Left ventricle myocardium inferior (tissue), 1 donor: Measurements from ENCODE around the gene SLC6A7. TPM values are rescaled to one million over a fixed set of nuclear protein-coding genes. Genes with fewer than 3 reads are reported as not detected.

Experiments
- DNase-seq: peaks from one replicate; pipeline ENCODE4 v3.0.0-alpha.2; 2020
- H3K27ac ChIP-seq: fragments of 200-600 bp; replicated peaks from 2 replicates; pipeline ENCODE4 v1.8.0; 2021
- H3K27me3 ChIP-seq: fragments of 200-600 bp; 2 replicates; pipeline ENCODE4 v1.8.0; 2021; ENCODE audit warnings: low read depth
- H3K36me3 ChIP-seq: fragments of 200-600 bp; 2 replicates; pipeline ENCODE4 v1.8.0; 2021
- H3K4me1 ChIP-seq: fragments of 200-600 bp; 2 replicates; pipeline ENCODE4 v1.8.0; 2021
- H3K4me3 ChIP-seq: fragments of 200-600 bp; 2 replicates; pipeline ENCODE4 v1.8.0; 2021; ENCODE audit warnings: mild to moderate bottlenecking, moderate library complexity
- H3K9me3 ChIP-seq: fragments of 200-600 bp; replicated peaks from 2 replicates; pipeline ENCODE4 v1.8.0; 2021
- CTCF ChIP-seq: fragments of 200-600 bp; IDR thresholded peaks from 2 replicates; pipeline ENCODE4 v1.8.0; 2021; ENCODE audit warnings: antibody characterized with exemption, mild to moderate bottlenecking, borderline replicate concordance
- intact Hi-C: fragments of 100-400 bp; cut with micrococcal nuclease; formaldehyde crosslinking; loops from one replicate; pipeline ENCODE4 v1.11.0; 2022
- total RNA-seq: library from RNA; stranded (reverse); fragmentation: NEBNext Ultra II Directional; extraction: Animal tissue kit (Norgen Biotek cat#: 25700); gene quantifications from one replicate; pipeline ENCODE4 v1.2.1, GENCODE V29; 2021
- donor health status: DM: no; HTN: yes; CAD: no; lungs with severe emphysema.

The SLC6A7 gene
- total RNA-seq, 1 donor from 2014 or later = not detected

- Histone ChIP-seq H3K4me1 (peaks cover 31% of the 10 kb centered on the region), H3K9me3 (no peaks in the 10 kb centered on the region), H3K27ac (no peak overlapping the region), H3K27me3 (no peaks in the 10 kb centered on the region), H3K4me3 (no peak overlapping the region), H3K36me3 (no peaks in the 10 kb centered on the region)
- no peak for TF ChIP-seq CTCF
- intact Hi-C loops = no loop called here
- no peak for DNase-seq
These were observed 59.1 kb downstream of the SLC6A7 start for GRCh38 chr5:150248946-150249345.

GRCh38 chr5:150249744-150250143 lies 59.9 kb downstream of the SLC6A7 start:
- no peak overlapping the region for H3K4me3 ChIP-seq
- H3K9me3 ChIP-seq = no peaks in the 10 kb centered on the region
- H3K36me3 ChIP-seq = no peaks in the 10 kb centered on the region
- intact Hi-C loops = no loop called here
- peaks cover 23% of the 10 kb centered on the region for H3K4me1 ChIP-seq
- TF ChIP-seq CTCF = no peak
- H3K27ac ChIP-seq = no peak overlapping the region
- H3K27me3 ChIP-seq = no peaks in the 10 kb centered on the region
- DNase-seq = no peak

GRCh38 chr5:150251504-150251903 lies 61.6 kb downstream of the SLC6A7 start:
- H3K4me3 ChIP-seq = no peak overlapping the region
- no peaks in the 10 kb centered on the region for H3K27me3 ChIP-seq
- intact Hi-C loops = no loop called here
- no peak overlapping the region for H3K27ac ChIP-seq
- DNase-seq = no peak
- no peak for TF ChIP-seq CTCF
- H3K9me3 ChIP-seq = no peaks in the 10 kb centered on the region
- H3K4me1 ChIP-seq = peaks cover 5% of the 10 kb centered on the region
- no peaks in the 10 kb centered on the region for H3K36me3 ChIP-seq

GRCh38 chr5:150252489-150252888 lies 62.6 kb downstream of the SLC6A7 start:
- H3K4me3 ChIP-seq = no peak overlapping the region
- no peaks in the 10 kb centered on the region for H3K9me3 ChIP-seq
- no peak for DNase-seq
- H3K4me1 ChIP-seq = no peaks in the 10 kb centered on the region
- no peaks in the 10 kb centered on the region for H3K36me3 ChIP-seq
- TF ChIP-seq CTCF = no peak
- no peak overlapping the region for H3K27ac ChIP-seq
- H3K27me3 ChIP-seq = no peaks in the 10 kb centered on the region
- intact Hi-C loops = no loop called here

GRCh38 chr5:150253416-150254208 lies 63.8 kb downstream of the SLC6A7 start:
- Histone ChIP-seq H3K36me3 (no peaks in the 10 kb centered on the region), H3K4me1 (no peaks in the 10 kb centered on the region), H3K27ac (no peak overlapping the region), H3K9me3 (no peaks in the 10 kb centered on the region), H3K4me3 (no peak overlapping the region), H3K27me3 (no peaks in the 10 kb centered on the region)
- intact Hi-C loops = no loop called here
- no peak for DNase-seq
- no peak for TF ChIP-seq CTCF
